Non-pigmented ciliary epithelial cell (primary cell): Measurements from ENCODE around the gene LRRC8E.
A peak's percentile ranks its signal among the peaks of the same experiment; 100 is the strongest.
"Not testable (repeated sequence)": the region's sequence is repeated elsewhere in the genome, so short reads cannot be mapped to it uniquely, and the experiment has no call there.

Source experiments
- DNase-seq: peaks from one replicate; pipeline ENCODE4 v3.0.0-alpha.2; 2010; ENCODE audit warnings: low read depth

LRRC8E gene

DNA sequence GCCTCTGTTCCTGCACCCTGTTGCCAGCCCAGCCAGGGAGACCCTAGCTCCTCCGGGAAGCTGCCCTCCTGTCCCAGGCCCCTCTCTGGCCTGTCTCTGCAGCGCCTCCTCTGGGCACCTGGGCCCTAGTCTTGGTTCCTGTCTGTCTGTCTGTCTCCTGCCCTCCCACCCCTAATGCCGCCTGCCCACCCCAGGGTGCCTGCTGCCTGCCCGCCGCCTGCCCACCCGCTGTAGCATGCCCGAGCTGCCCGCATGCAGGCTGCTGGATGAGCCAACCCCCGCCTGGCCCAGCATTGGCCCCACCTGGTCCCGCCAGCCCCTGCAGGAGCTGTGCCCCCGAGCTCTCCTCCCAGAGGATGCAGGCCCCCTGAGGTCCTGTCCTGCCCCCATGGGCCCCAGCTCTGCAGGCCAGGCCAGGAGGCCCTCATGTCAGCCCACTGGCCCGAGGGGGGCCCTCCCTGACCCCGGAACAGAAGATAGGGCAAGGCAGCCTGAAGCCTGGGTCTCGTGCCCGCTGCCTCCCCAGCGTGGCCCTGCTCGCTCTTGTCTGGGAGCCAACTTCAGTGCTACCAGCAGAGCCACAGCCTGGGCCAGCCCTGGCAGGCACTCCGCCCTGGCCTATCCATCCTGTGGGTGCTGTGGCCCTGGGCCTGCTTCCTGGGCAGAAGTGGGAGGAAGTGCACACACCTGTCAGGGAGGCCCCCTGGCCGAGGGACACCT is 20.6 kb downstream of the LRRC8E start:
- no peak for DNase-seq

- no peak for DNase-seq
These were observed 21.3 kb downstream of the LRRC8E start for GRCh38 chr19:7909471-7910067.

- DNase-seq: no peak
These were observed 22.2 kb downstream of the LRRC8E start for GRCh38 chr19:7910321-7911161.

GRCh38 chr19:7911508-7912143 is 23.3 kb downstream of the LRRC8E start:
- DNase-seq: no peak

DNA sequence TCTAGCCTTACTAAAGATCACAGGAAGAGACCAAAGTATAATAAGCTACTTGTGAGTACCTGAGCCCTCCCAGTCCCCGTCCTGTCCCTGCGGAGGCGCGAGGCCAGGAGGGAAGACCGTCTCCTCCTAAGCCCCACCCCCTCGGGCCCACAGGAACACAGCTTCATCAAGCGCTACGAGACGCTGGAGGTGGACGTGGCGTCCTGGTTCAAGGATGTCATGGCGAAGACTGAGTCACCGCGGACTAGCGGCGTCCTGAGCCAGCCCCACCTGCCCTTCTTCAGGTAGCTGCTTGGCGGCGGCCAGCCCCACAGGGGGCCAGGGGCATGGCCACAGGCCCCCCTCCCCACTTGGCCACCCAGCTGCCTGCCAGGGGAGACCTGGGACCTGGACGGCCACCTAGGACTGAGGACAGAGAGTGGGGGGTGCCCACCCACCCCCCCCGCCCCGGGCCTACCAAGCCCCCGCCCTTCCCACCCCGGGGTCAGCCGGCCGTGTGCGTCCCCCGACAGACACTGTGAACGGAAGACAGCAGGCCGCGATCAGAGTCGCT is 23.9 kb downstream of the LRRC8E start:
- no peak for DNase-seq

DNA sequence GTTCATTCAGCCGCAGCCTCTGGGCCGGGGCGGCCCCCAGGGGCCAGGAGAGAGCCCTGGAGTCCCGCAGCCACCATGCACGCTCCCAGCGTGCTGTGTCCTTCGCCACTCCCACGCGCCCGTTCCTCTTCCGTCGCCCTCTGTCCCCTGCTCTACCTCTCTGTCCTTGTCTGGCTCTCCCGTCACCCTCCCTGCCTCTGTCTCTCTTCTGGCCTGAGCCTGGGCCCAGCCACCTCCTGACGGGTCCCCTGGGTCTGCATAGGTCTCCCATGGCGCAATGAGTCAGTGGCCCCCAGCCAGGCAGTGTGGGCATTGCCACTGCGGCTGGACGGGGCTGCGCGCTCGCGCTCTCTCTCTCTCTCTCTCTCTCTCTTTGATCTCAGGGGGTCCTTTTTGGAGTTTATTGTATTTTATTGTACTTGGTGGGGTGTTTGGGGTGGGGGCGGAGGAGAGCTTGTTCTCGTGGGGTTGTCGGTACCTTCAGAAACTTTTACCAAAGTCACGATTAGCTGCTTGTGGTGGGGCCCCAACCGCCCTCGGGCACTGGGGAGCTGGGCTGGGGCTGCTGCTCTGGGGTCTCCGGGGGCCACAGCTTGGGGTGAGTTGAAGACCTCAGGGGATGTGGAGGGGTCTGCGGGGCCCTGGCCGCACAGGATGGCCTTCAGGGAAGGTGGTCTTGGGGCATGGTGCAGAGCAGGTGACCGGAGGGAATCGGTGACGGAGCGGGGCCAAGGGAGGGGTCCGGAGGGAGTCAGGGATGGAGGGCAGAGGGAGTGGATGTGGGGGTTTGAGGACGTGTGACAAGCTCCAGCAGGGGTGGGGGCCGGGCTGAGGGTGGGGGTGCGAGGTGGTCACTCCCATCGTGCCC is 24.6 kb downstream of the LRRC8E start:
- no peak for DNase-seq

DNA sequence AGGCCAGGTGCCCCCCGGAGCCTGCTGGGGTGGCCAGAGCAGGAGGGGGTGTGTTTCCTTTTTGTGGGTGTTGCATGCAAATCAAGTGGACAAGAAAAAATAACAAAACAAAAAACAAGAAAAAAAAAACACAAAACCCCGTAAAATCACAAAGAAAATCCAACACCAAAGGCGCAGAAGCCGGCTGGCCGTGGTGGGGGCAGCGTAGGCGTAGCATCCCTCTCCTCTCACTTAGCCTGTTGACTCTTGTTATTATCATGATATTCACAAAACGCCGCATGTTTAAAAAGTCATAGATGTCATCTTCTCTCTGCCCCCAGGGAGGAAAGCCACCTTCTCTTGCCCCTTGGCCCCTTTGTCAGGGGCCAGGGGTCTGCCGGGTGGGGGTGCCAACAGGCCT is 25.3 kb downstream of the LRRC8E start:
- no peak for DNase-seq

GRCh38 chr19:7914099-7914498 is 25.8 kb downstream of the LRRC8E start:
- no peak for DNase-seq

GRCh38 chr19:7914598-7915045 is 26.3 kb downstream of the LRRC8E start, which contains the start of gene TGFBR3L:
TSS of gene TGFBR3L (plus strand) at chr19:7914830.
- DNase-seq: no peak

DNA sequence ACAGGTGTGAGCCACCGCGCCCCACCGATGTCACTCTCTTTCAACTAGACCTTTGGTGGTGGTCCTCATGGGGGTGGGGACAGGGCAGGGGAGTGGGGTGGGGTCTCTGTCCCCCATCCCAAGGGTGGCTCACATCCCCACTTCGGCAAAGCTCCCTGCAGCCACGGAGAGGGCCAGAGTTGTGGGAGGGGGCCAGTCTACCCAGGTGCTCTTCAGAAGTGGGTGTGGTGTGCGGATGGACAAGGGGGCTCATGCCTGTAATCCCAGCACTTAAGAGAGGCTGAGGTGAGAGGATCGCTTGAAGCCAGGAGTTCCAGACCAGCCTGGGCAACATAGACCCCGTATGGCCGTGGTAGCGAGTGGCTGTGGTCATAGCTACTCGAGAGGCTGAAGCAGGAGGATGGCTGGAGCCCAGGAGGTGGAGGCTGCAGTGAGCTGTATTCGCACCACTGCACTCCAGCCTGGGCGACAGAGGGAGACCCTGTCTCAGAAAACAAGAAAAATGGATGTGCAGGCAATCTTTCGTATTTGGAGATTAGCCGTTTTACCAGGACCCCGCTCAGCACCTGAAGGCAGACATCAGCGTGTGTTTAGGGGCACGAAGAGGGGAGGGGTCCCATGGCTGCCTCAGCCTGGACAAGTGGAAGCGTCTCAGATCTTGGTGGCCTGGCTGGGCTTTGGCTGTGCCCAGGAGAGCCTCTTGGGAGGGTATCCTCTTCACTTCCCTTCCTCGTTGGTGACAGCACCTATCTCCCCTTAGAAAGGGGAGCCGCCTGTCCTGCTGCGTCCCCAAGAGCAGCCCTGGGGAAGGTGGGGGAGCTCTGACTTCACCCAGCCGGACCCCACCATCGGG is 27.2 kb downstream of the LRRC8E start:
- DNase-seq: no peak

GRCh38 chr19:7916103-7916954 is 28.0 kb downstream of the LRRC8E start:
- DNase-seq: no peak

- no peak for DNase-seq
These were observed 28.6 kb downstream of the LRRC8E start for GRCh38 chr19:7916955-7917266.

DNA sequence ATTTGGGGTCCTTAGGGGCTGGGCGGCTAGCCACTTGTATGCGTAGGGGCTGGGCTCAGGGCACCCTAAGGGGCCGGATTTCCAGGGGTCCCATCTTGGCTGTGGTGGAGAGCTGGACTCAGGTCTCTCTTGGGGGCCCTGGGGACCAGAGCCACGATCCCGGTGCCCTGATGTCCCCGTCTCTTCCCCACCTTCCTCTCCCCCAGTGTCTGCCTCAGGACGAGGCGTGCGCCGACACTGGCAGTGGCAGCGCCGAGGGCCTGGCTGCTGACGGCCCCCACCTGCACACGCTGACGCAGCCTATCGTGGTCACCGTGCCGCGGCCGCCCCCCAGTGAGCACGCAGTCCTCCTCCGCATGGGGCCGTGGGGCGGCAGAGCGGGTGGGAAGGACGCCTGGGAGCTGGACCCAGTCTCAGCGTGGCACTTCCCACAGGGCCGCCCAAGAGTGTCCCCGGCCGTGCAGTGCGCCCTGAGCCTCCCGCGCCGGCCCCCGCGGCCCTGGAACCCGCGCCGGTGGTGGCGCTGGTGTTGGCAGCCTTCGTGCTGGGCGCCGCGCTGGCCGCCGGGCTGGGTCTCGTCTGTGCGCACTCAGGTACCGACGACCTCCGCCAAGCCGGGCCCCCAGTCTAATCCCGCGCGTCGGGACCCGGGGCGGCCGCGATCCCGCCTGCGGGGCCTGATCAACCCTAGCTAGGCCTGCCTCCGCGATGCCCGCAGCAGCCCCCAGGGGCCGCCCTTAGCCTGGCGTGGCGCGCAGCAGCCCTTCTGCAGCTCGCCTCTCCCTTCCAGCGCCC is 29.2 kb downstream of the LRRC8E start:
- no peak for DNase-seq

- DNase-seq: not testable (repeated sequence)
These were observed 29.8 kb downstream of the LRRC8E start for GRCh38 chr19:7918062-7918614.

DNA sequence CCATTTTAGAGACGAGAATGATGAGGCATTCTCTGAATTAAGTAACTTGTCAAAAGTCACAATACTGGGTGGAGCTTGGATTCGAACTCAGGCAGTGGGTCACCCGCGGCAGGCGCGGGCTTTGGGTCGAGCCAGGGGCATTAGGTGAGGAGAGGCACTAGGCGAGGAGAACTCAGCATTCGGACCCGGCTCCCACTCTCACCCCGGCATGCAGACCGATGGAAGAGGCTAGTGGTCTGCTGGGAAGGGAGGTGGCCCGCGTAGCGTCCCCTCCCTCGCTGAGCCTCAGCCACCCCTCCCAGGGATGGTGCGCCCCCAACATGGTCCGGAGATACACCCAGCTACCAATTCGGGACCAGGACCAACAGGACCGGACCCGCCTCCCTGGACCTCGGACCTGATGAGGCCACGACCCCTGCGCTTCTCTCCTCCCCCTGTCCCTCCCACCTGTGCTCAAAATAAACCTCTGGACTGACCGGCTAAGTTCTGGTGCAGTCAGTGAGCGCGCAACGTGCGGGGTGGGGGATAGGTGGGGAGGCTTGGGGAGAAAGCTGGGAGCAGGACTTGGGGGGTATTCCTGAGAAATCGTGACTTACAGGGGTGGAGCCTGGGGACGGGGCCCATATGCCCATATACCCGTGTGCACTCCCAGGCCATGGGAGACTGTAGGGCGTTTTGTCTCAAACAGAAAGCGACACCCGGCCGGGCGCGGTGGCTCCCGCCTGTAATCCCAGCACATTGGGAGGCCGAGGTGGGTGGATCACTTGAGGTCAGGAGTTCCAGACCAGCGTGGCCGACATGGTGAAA is 30.5 kb downstream of the LRRC8E start:
- no peak for DNase-seq

DNA sequence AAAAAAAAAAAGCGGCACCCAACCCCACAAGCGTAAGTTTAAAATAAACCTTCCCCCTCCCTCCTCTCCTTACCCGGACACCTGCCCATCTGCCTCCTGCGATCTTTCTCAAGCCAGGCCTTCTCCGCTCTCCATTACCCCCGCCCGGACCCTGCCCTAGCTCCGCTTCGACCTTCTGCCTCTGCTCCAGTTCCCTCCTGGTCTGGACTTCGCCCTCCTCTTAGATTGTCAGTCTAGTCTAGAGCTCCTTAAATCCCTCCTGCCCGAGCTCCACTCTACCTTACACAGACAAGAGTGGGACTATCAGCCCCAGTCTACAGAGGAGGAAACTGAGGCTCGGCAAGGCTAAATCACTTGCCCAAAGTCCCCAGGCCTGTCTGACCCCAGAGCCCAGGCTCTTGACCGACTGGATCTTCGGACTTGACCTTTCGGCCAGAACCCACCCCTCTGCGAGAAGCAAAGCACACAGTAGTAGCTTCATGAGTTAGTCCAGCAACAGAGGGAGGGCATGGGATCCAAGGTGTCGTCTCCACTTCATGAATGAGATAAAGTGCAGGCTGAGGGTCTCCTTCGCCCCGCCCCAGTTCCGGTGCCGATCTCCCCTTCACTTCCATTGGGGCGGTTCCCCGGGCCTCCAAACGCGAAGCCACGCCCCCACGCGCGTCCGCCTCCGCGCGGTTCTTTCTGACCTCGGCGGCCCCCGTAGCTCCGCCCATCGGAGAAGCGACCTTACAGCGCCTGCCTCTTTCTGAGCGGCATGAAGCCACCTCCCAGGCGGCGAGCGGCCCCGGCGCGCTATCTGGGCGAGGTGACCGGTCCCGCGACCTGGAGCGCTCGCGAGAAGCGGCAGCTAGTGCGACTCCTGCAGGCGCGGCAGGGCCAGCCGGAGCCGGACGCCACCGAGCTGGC is 31.6 kb downstream of the LRRC8E start, which contains the start of gene SNAPC2:
TSS of gene SNAPC2 (plus strand) at position 729 of the 909 bp plus-strand sequence. CDS start at position 758, 29 bp downstream.
- DNase-seq: peak; percentile 55
